Pancreas (tissue), 10 donors: Measurements from ENCODE around the gene TAF3. TPM values are rescaled to one million over a fixed set of nuclear protein-coding genes. Genes with fewer than 3 reads are reported as not detected.

Experiments used
- ATAC-seq, 4 donors: fragments of 200-7000 bp; cut with Tn5 transposase; one replicate each; pipeline versions ENCODE4 v1.8.0 to v1.9.1; 2020; ENCODE audit warnings: mild to moderate bottlenecking in 4 of 4, moderate library complexity in 4 of 4
- DNase-seq, 6 donors: peaks; one replicate each; pipeline ENCODE4 v3.0.0-alpha.2; 2020
- FAIRE-seq: peaks from 2 replicates; lab custom pipeline; 2012; peaks lifted over from hg19 to GRCh38; lab: Jason Lieb, UNC
- H3K27ac ChIP-seq, 4 donors: fragments of 200-600 bp; sonication (generic); 1 replicate in 3 of 4; 2 replicates in 1 of 4; pipeline versions ENCODE4 v1.5.0 to v1.8.0; 2020
- H3K27me3 ChIP-seq, 4 donors: fragments of 200-600 bp; one replicate each; pipeline ENCODE4 v1.8.0; 2021
- H3K36me3 ChIP-seq, 3 donors: fragments of 200-600 bp; sonication (generic) in 1 of 3; one replicate each; pipeline versions ENCODE4 v1.5.0 to v1.8.0; 2020 to 2021
- H3K4me1 ChIP-seq, 3 donors: fragments of 200-600 bp; one replicate each; pipeline ENCODE4 v1.8.0; 2021
- H3K4me3 ChIP-seq, 4 donors: fragments of 200-600 bp; sonication (generic) in 2 of 4; one replicate each; pipeline versions ENCODE4 v1.5.0 to v1.8.0; 2020 to 2021
- H3K9me3 ChIP-seq, 4 donors: fragments of 200-600 bp; one replicate each; pipeline ENCODE4 v1.8.0; 2021
- WGBS, 2 donors: extraction: QIAGEN DNeasy Blood & Tissue Kit; methylation state at CpG; one replicate each; pipeline ENCODE4 v1.1.7; 2013; 5-methylcytosine and 5-hydroxymethylcytosine counted together
- intact Hi-C, 3 donors: fragments of 100-400 bp; cut with DNase I; formaldehyde crosslinking; loops; one replicate each; pipeline versions ENCODE4 v1.11.1 to v1.14.2; 2022
- polyA plus RNA-seq, 2 donors: library from polyadenylated mRNA; stranded (reverse); fragments of 200-250 nt; gene quantifications; one replicate each; pipeline ENCODE4 v1.2.3, GENCODE V29; 2013
- total RNA-seq, 6 donors: library from RNA; stranded (reverse); fragmentation: NEBNext Ultra II Directional in 4 of 6; extraction: Animal tissue kit (Norgen Biotek cat#: 25700) in 4 of 6; gene quantifications; one replicate each; pipeline versions ENCODE4 v1.2.1 to v1.2.4, GENCODE V29; 2021 to 2023
- TF ChIP-seq, protein P1 (sequence below), 4 donors: fragments of 200-600 bp; sonication (generic) in 3 of 4; IDR thresholded peaks; one replicate each; pipeline versions ENCODE4 v1.5.0 to v1.8.0; 2021; ENCODE audit warnings: antibody characterized with exemption in 4 of 4
- donor health status: healthy with polysubstance abuse.
- donor health status: DM: no; HTN: no; CAD: no; lungs with moderate emphysema.
- donor health status: DM: no; HTN: no; CAD: no.
- donor health status: control.
- donor health status: control.
- donor health status: Bipolar disorder and iron deficiency.
- donor health status: DM: yes; HTN: yes; CAD: no.
- donor health status: DM: no; HTN: no; CAD: no.
- donor health status: DM: no; HTN: no; CAD: no.
- donor health status: DM: yes; HTN: yes; CAD: no.

The TAF3 gene
- total and polyA plus RNA-seq, 8 donors: 2.9 to 5.8 (median 4.0) TPM

DNA sequence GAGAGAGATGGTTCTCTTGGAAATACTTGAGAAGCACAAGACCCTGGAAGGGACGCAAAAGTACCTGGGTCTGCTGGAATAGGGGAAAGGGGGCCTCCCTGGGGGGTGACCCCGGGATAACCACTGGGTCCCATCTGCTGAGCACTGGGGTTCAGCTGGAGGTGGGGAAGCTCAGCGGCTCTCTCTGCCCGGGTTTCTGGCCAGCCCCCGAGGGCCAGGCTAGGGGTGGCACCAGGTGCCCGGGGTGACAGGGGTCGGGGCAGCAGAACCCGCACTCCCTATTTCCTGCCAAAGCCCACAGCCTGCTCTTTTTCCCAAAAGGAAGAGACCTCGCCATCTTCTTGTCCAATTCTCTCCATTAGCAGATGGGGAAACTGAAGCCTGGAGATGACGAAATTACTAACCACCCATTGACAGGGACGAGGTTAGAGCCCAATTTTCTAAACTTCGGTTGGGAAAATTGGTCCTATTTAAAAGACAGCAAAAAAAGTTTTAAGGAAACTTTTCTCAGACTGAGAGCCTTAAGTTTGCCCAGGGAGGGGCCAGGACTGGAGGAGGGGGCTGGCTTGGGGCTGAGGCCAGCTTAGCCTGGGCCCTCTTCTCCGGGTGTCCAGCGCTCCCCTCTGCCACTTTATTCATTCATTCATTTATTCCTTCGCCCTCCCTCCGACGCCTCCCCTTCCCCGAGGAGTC is 218.3 kb downstream of the TAF3 start:
- Histone ChIP-seq H3K9me3 (no peaks in the 10 kb centered on the region), H3K27me3 (peaks cover 0 to 66% (median 18%) of the 10 kb centered on the region in 4 donors), H3K27ac (no peak overlapping the region), H3K36me3 (no peaks in the 10 kb centered on the region), H3K4me1 (peaks cover 0 to 3% (median 0%) of the 10 kb centered on the region in 3 donors), H3K4me3 (no peak overlapping the region)
- FAIRE-seq (no peak), DNase-seq (no peak), ATAC-seq (no peak)
- intact Hi-C loops: no loop called here
- TF ChIP-seq, protein P1, sequence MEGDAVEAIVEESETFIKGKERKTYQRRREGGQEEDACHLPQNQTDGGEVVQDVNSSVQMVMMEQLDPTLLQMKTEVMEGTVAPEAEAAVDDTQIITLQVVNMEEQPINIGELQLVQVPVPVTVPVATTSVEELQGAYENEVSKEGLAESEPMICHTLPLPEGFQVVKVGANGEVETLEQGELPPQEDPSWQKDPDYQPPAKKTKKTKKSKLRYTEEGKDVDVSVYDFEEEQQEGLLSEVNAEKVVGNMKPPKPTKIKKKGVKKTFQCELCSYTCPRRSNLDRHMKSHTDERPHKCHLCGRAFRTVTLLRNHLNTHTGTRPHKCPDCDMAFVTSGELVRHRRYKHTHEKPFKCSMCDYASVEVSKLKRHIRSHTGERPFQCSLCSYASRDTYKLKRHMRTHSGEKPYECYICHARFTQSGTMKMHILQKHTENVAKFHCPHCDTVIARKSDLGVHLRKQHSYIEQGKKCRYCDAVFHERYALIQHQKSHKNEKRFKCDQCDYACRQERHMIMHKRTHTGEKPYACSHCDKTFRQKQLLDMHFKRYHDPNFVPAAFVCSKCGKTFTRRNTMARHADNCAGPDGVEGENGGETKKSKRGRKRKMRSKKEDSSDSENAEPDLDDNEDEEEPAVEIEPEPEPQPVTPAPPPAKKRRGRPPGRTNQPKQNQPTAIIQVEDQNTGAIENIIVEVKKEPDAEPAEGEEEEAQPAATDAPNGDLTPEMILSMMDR (IDR thresholded peaks at IDR 0.05): no peak
- WGBS, 2 donors: 11 to 13% methylated on average over 18 of the region's 18 CpGs

DNA sequence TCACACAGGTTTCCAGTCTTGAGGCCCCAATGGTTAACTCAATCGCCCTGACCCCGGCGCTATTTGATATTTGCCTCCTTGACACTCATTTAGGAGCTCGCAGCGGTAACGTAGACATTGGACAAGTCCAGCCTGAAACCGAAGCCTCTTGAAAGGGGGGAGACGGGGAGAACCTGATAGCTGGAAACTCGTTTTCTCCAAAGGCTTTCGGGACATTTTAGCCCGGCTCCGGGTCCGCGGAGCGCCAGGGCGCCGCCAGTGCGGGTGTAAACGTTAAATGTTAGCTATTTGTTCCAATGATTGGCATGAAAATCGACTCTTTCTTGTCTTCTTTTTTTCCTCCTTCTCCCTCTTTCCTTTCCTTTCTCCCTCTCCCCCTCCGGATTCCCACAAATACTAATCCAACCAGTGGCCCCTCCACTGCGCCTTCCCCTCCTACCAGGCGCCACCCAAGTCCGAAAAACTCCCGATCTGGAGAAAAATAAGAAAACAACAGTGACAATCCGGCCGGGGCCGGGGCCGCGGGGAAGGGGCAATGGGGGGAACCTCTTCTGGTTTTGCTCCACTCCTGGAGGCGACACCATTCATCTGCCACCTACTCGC is 219.0 kb downstream of the TAF3 start:
- peaks cover 0 to 3% (median 0%) of the 10 kb centered on the region in 3 donors for H3K4me1 ChIP-seq
- WGBS, 2 donors: 8 to 9% methylated on average over 32 of the region's 32 CpGs
- no peak for FAIRE-seq
- no peak for ATAC-seq
- peaks cover 0 to 66% (median 18%) of the 10 kb centered on the region in 4 donors for H3K27me3 ChIP-seq
- intact Hi-C loops: no loop called here
- no peak for DNase-seq
- H3K4me3 ChIP-seq: no peak overlapping the region
- no peak overlapping the region for H3K27ac ChIP-seq
- no peaks in the 10 kb centered on the region for H3K36me3 ChIP-seq
- TF ChIP-seq, protein P1 (IDR thresholded peaks at IDR 0.05): no peak
- H3K9me3 ChIP-seq: no peaks in the 10 kb centered on the region

DNA sequence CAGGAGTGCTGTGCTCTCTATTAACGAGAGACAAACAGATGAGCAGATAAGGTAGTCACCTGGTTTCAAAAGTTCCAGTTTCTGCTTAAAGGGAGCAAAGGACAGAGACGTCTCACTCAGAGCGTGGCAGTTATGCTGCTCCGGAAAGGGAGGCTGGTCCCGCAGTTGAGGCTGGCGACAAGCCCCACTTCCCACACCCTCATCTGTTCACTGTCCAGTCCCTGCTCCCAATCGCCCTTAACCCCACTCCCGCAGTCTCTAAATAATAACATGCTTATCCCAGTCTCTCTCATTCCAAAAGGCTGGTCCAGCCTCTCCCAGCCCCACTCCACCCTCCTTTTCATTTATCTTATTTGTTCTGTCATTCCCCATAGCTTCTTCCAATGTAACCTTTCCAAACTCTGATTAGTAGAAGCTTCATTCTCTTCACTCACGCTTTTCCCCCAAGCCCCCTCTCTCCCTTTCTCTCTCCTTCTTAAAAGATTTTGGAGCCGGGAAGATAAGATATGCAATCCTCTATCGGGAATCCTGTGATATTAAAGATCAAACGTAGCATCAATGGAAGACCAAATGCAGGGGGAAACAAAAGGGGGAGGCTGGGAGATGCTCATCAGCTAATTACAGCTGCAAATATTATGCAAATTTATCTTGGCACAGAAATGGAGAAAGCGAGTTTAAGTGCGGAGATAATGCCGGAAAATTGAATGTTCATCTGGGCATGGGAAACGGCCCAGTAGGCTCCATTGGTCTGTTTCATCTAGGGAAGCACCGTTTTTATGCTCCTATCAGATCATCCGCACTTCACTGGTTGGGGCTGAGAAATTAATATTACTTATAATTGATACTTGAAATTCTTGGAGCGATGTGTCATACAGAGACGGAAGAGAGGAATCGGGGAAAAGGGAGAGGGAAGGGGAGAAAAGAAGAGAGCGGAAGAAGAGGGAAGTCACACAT is 219.9 kb downstream of the TAF3 start:
- WGBS, 2 donors: 8 to 12% methylated on average over 22 of the region's 22 CpGs
- Histone ChIP-seq H3K36me3 (no peaks in the 10 kb centered on the region), H3K27me3 (peaks cover under 1 to 62% (median 20%) of the 10 kb centered on the region in 4 donors), H3K9me3 (no peaks in the 10 kb centered on the region), H3K4me1 (peaks cover 0 to 3% (median 0%) of the 10 kb centered on the region in 3 donors), H3K27ac (no peak overlapping the region), H3K4me3 (no peak overlapping the region)
- intact Hi-C loops: no loop called here
- no peak for FAIRE-seq
- TF ChIP-seq, protein P1 (IDR thresholded peaks at IDR 0.05): no peak
- no peak for DNase-seq
- ATAC-seq: no peak

DNA sequence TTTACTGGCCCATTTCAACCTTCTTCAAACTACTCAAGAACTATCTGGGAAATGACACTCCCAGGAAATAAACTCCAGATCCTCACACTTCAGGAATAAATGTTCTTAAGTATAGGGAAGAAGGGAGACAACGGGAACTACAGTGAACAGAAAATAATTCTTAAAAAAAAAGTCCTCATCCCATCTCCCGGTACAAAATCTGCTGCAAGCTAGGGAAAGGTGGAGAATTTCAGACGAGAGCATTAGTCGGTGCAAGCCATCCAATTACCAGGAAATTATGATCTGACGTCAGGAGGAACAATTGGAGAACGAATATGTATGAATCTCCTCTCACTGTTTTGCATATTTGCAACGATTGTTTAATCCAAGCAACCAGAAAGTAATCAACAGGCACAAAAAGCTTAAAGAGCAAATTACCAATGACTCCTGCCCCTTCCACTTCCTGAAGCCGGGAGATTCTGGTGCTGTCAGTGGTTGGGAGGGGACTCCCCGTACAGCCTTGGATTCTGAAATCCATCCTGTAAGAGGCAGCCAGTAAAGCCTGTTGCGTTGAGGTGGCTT is 221.1 kb downstream of the TAF3 start:
- ATAC-seq: no peak
- H3K4me3 ChIP-seq: no peak overlapping the region

More for the DNA sequence above, 221.1 kb downstream of the TAF3 start:
- Histone ChIP-seq H3K36me3 (no peaks in the 10 kb centered on the region), H3K4me1 (peaks cover 0 to 2% (median 0%) of the 10 kb centered on the region in 3 donors), H3K27ac (no peak overlapping the region), H3K9me3 (no peaks in the 10 kb centered on the region), H3K27me3 (peaks cover 5 to 69% (median 24%) of the 10 kb centered on the region in 4 donors)
- TF ChIP-seq, protein P1 (IDR thresholded peaks at IDR 0.05): no peak
- 5 to 6% methylated on average over 10 of the region's 10 CpGs for WGBS, 2 donors
- DNase-seq: no peak
- FAIRE-seq: no peak
- intact Hi-C loops: no loop called here
